Natural killer cell (primary cell): ENCODE measurements around the gene ASMT. TPM values are rescaled to one million over a fixed set of nuclear protein-coding genes. Genes with fewer than 3 reads are reported as not detected.

ENCODE experiments used
- ATAC-seq, 3 donors: fragments of 150-1000 bp in 2 of 3; fragments of 200-7000 bp in 1 of 3; cut with Tn5 transposase; 1 replicate in 1 of 3; 2 replicates in 2 of 3; pipeline ENCODE4 v1.10.0; 2021; ENCODE audit warnings: mild to moderate bottlenecking in 2 of 3, moderate library complexity in 2 of 3
- DNase-seq, 2 donors: peaks; one replicate each; pipeline versions ENCODE4 v3.0.0 to v3.0.0-alpha.2; 2013 to 2021; ENCODE audit warnings: mixed read lengths in 1 of 2
- H3K27ac ChIP-seq: one replicate; pipeline ENCODE4 v1.5.1; 2013; ENCODE audit warnings: mild to moderate bottlenecking, low read length
- H3K27me3 ChIP-seq: one replicate; pipeline ENCODE4 v1.6.1; 2013; ENCODE audit warnings: low read length; ENCODE audit not compliant: control insufficient read depth, insufficient read depth
- H3K36me3 ChIP-seq: one replicate; pipeline ENCODE4 v1.6.1; 2013; ENCODE audit warnings: low read length; ENCODE audit not compliant: control insufficient read depth, insufficient read depth
- H3K4me1 ChIP-seq: one replicate; pipeline ENCODE4 v1.6.1; 2013; ENCODE audit warnings: low read length; ENCODE audit not compliant: control insufficient read depth, insufficient read depth
- H3K4me3 ChIP-seq: one replicate; pipeline ENCODE4 v1.5.1; 2013; ENCODE audit warnings: low read length
- H3K9me3 ChIP-seq: one replicate; pipeline ENCODE4 v1.6.1; 2013; ENCODE audit warnings: low read length; ENCODE audit not compliant: control insufficient read depth, insufficient read depth
- H3K27ac Mint-ChIP-seq, 2 donors: one replicate each; pipeline ENCODE4 v1.8.0; 2022; ENCODE audit warnings: mild to moderate bottlenecking in 2 of 2, mixed read lengths in 2 of 2, moderate library complexity in 1 of 2
- H3K27me3 Mint-ChIP-seq, 2 donors: one replicate each; pipeline ENCODE4 v1.8.0; 2022; ENCODE audit warnings: low read depth in 2 of 2, mixed read lengths in 2 of 2
- H3K36me3 Mint-ChIP-seq: one replicate; pipeline ENCODE4 v1.8.0; 2022; ENCODE audit warnings: mixed read lengths
- H3K4me1 Mint-ChIP-seq, 2 donors: one replicate each; pipeline ENCODE4 v1.8.0; 2022; ENCODE audit warnings: mixed read lengths in 2 of 2
- H3K4me3 Mint-ChIP-seq: one replicate; pipeline ENCODE4 v1.8.0; 2022; ENCODE audit warnings: mild to moderate bottlenecking, moderate library complexity, mixed read lengths
- H3K9me3 Mint-ChIP-seq, 2 donors: one replicate each; pipeline ENCODE4 v1.8.0; 2022; ENCODE audit warnings: mixed read lengths in 2 of 2
- CTCF ChIP-seq: fragments of 200-600 bp; IDR thresholded peaks from one replicate; pipeline ENCODE4 v1.8.0; 2022; ENCODE audit warnings: antibody characterized with exemption
- WGBS: methylation state at CpG from one replicate; pipeline ENCODE4 v1.1.7; 2013; ENCODE audit warnings: missing lambda C conversion rate; ENCODE audit not compliant: insufficient coverage; 5-methylcytosine and 5-hydroxymethylcytosine counted together
- intact Hi-C: fragments of 100-400 bp; cut with micrococcal nuclease; formaldehyde crosslinking; loops from one replicate; pipeline ENCODE4 v1.14.2; 2022
- total RNA-seq, 4 donors: library from RNA; stranded (reverse); fragments of 120-200 nt in 1 of 4; gene quantifications; one replicate each; pipeline versions ENCODE4 v1.2.3 to v1.2.4, GENCODE V29; 2013 to 2022

The ASMT gene
- total RNA-seq, 3 donors from 2014 or later (not counting 1 experiment from before 2014, with no cell fraction given) = 0.79 to 1.8 (median 1.5) TPM

GRCh38 chrX:1658071-1658491, 43.2 kb downstream of the ASMT start:
- Mint-ChIP-seq H3K27ac (peak overlapping the region; percentile 97 to 98), H3K4me1 (peaks cover 37 to 46% of the 10 kb centered on the region in 2 donors)
- intact Hi-C loops = loop anchor here (5.0 kb wide), 4 partner anchors 66 to 844 kb away; partner anchors contain the start of genes AKAP17A, DHRSX, SLC25A6 and ZBED1

GRCh38 chrX:1659664-1660461, 45.0 kb downstream of the ASMT start:
- peak overlapping the region; percentile 97 to 98 for H3K27ac Mint-ChIP-seq
- no peak for TF ChIP-seq CTCF
- H3K4me1 ChIP-seq = peaks cover 57% of the 10 kb centered on the region
- peaks cover 49% of the 10 kb centered on the region in 2 donors for H3K4me1 Mint-ChIP-seq
- H3K9me3 Mint-ChIP-seq = no peaks in the 10 kb centered on the region
- peaks cover 3% of the 10 kb centered on the region for H3K36me3 ChIP-seq
- H3K27me3 ChIP-seq = no peaks in the 10 kb centered on the region
- ATAC-seq (no peak), DNase-seq (peak in 1 of 2 donors; percentile 14)
- no peaks in the 10 kb centered on the region for H3K9me3 ChIP-seq
- WGBS = 92% methylated on average over 34 of the region's 34 CpGs
- no peaks in the 10 kb centered on the region for H3K36me3 Mint-ChIP-seq
- H3K27me3 Mint-ChIP-seq = no peaks in the 10 kb centered on the region
- peak overlapping the region; percentile 82 for H3K4me3 Mint-ChIP-seq
- intact Hi-C loops = loop anchor here (2.0 to 5.0 kb wide), 5 partner anchors 21 to 842 kb away; partner anchors contain the start of genes AKAP17A, DHRSX, SLC25A6 and ZBED1
- no peak overlapping the region for H3K27ac ChIP-seq
- H3K4me3 ChIP-seq = no peak overlapping the region

More at GRCh38 chrX:1658071-1658491, 43.2 kb downstream of the ASMT start:
- H3K9me3 Mint-ChIP-seq = no peaks in the 10 kb centered on the region
- TF ChIP-seq CTCF = no peak
- 24% methylated on average over 14 of the region's 14 CpGs for WGBS
- Histone ChIP-seq H3K36me3 (peaks cover 3% of the 10 kb centered on the region), H3K27ac (peak overlapping the region; percentile 94), H3K4me1 (peaks cover 54% of the 10 kb centered on the region), H3K27me3 (no peaks in the 10 kb centered on the region), H3K4me3 (peak overlapping the region; percentile 55), H3K9me3 (no peaks in the 10 kb centered on the region)
- H3K36me3 Mint-ChIP-seq = no peaks in the 10 kb centered on the region
- no peaks in the 10 kb centered on the region for H3K27me3 Mint-ChIP-seq
- ATAC-seq (peak in 2 of 3 donors; percentile 3), DNase-seq (peak; percentile 23 to 55)
- peak overlapping the region; percentile 82 for H3K4me3 Mint-ChIP-seq

GRCh38 chrX:1661048-1661921, 46.4 kb downstream of the ASMT start:
- Mint-ChIP-seq H3K27ac (peak overlapping the region; percentile 97 to 98), H3K4me3 (peak overlapping the region; percentile 83), H3K36me3 (peaks cover 4% of the 10 kb centered on the region), H3K27me3 (no peaks in the 10 kb centered on the region), H3K9me3 (no peaks in the 10 kb centered on the region), H3K4me1 (peaks cover 52 to 53% of the 10 kb centered on the region in 2 donors)
- Histone ChIP-seq H3K4me3 (peak overlapping the region; percentile 64), H3K9me3 (no peaks in the 10 kb centered on the region), H3K27ac (peak overlapping the region; percentile 94), H3K4me1 (peaks cover 57% of the 10 kb centered on the region), H3K36me3 (peaks cover 5% of the 10 kb centered on the region), H3K27me3 (no peaks in the 10 kb centered on the region)
- no peak for TF ChIP-seq CTCF
- 70% methylated on average over 16 of the region's 16 CpGs for WGBS
- intact Hi-C loops = loop anchor here (2.0 kb wide), 1 partner anchor 20 kb away; no protein-coding TSS in a partner anchor
- peak; percentile 80 to 98 for DNase-seq
- ATAC-seq = peak in 2 of 3 donors; percentile 62 to 74
